Cardiac septum (tissue), 1 donor: ENCODE data around the gene ARFIP1. TPM values are rescaled to one million over a fixed set of nuclear protein-coding genes. Genes with fewer than 3 reads are reported as not detected.
"Not testable (repeated sequence)": the region's sequence is repeated elsewhere in the genome, so short reads cannot be mapped to it uniquely, and the experiment has no call there.

ENCODE experiments used
- DNase-seq: peaks from one replicate; pipeline ENCODE4 v3.0.0-alpha.2; 2020; ENCODE audit warnings: low spot score
- intact Hi-C: fragments of 100-400 bp; cut with DNase I; formaldehyde crosslinking; loops from one replicate; pipeline ENCODE4 v1.14.0; 2022
- total RNA-seq: library from RNA; stranded (reverse); fragmentation: NEBNext Ultra II Directional; extraction: Animal tissue kit (Norgen Biotek cat#: 25700); gene quantifications from one replicate; pipeline ENCODE4 v1.2.1, GENCODE V29; 2021
- donor health status: DM: no; HTN: no; CAD: no.

ARFIP1 gene
- total RNA-seq, 1 donor from 2014 or later: 11.9 TPM

- no peak for DNase-seq
- intact Hi-C loops: no loop called here
Observed at GRCh38 chr4:152877868-152878267, 98.1 kb downstream of the ARFIP1 start.

- intact Hi-C loops: no loop called here
- no peak for DNase-seq
Observed at GRCh38 chr4:152880263-152880662, 100.5 kb downstream of the ARFIP1 start.

- intact Hi-C loops: no loop called here
- DNase-seq: no peak
Observed at GRCh38 chr4:152881974-152882373, 102.2 kb downstream of the ARFIP1 start.

- DNase-seq: no peak
Observed at GRCh38 chr4:152885185-152885584, 105.4 kb downstream of the ARFIP1 start.

GRCh38 chr4:152886201-152886600 is 106.4 kb downstream of the ARFIP1 start:
- no peak for DNase-seq
- intact Hi-C loops: no loop called here

More at GRCh38 chr4:152885185-152885584, 105.4 kb downstream of the ARFIP1 start:
- intact Hi-C loops: no loop called here

GRCh38 chr4:152887981-152888380 is 108.2 kb downstream of the ARFIP1 start:
- DNase-seq: no peak
- intact Hi-C loops: no loop called here

GRCh38 chr4:152892974-152893373 is 113.2 kb downstream of the ARFIP1 start:
- intact Hi-C loops: no loop called here
- DNase-seq: no peak

- DNase-seq: no peak
- intact Hi-C loops: no loop called here
Observed at GRCh38 chr4:152894673-152895072, 114.9 kb downstream of the ARFIP1 start.

- DNase-seq: no peak
- intact Hi-C loops: no loop called here
Observed at GRCh38 chr4:152896811-152897210, 117.1 kb downstream of the ARFIP1 start.

GRCh38 chr4:152898133-152898532 is 118.4 kb downstream of the ARFIP1 start:
- intact Hi-C loops: not testable (repeated sequence)

GRCh38 chr4:152898606-152899005 is 118.9 kb downstream of the ARFIP1 start:
- no peak for DNase-seq
- intact Hi-C loops: no loop called here

More at GRCh38 chr4:152898133-152898532, 118.4 kb downstream of the ARFIP1 start:
- DNase-seq: not testable (repeated sequence)

GRCh38 chr4:152900395-152900794 is 120.6 kb downstream of the ARFIP1 start:
- DNase-seq: no peak
- intact Hi-C loops: no loop called here

- intact Hi-C loops: no loop called here
- DNase-seq: no peak
Observed at GRCh38 chr4:152901205-152901604, 121.5 kb downstream of the ARFIP1 start.

GRCh38 chr4:152903658-152904057 is 123.9 kb downstream of the ARFIP1 start:
- intact Hi-C loops: no loop called here
- DNase-seq: no peak

- no peak for DNase-seq
- intact Hi-C loops: no loop called here
Observed at GRCh38 chr4:152909901-152910300, 130.1 kb downstream of the ARFIP1 start.

GRCh38 chr4:152910521-152910920 is 130.8 kb downstream of the ARFIP1 start:
- intact Hi-C loops: no loop called here
- DNase-seq: no peak

- DNase-seq: no peak
- intact Hi-C loops: no loop called here
Observed at GRCh38 chr4:152917543-152918395, 138.0 kb downstream of the ARFIP1 start.

- DNase-seq: no peak
- intact Hi-C loops: no loop called here
Observed at GRCh38 chr4:152919826-152920225, 140.1 kb downstream of the ARFIP1 start.

- DNase-seq: no peak
- intact Hi-C loops: no loop called here
Observed at GRCh38 chr4:152920768-152921167, 141.0 kb downstream of the ARFIP1 start.

- DNase-seq: no peak
- intact Hi-C loops: no loop called here
Observed at GRCh38 chr4:152921284-152921683, 141.5 kb downstream of the ARFIP1 start.

GRCh38 chr4:152925851-152926250 is 146.1 kb downstream of the ARFIP1 start:
- no peak for DNase-seq
- intact Hi-C loops: no loop called here
